GM19395 (cell line): ENCODE results near the gene LYPD4.

Experiments
- ATAC-seq: cut with Tn5 transposase; IDR thresholded peaks from one replicate; pipeline ENCODE4 v1.9.1; 2021; ENCODE audit warnings: mild to moderate bottlenecking, moderate library complexity; ENCODE audit not compliant: unreplicated experiment

Gene LYPD4

DNA sequence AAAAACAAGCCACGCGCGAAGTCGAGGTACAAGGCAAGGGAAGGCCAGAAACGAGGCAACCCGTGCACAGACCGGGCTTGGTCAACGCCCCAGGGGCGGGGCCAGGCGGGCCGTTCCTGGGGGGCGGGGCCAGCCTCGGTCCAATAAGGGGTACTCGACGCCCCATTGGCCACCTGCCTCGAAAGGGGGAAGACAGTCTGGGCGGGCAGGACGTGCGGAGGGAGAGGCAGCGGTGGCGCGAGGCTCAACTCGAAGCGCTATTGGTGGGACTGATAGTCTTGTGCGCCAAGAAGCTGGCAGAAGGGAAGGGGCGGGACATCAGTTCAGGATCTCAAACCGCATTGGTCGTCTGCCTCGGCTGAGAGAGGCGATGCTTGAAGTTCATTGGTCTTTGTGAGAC, at the start of gene LYPD4:
Gene LYPD4 (minus strand): TSS at position 83 of the 400 bp plus-strand sequence. CDS start 5,398 bp downstream, outside the sequence.
- no peak for ATAC-seq

DNA sequence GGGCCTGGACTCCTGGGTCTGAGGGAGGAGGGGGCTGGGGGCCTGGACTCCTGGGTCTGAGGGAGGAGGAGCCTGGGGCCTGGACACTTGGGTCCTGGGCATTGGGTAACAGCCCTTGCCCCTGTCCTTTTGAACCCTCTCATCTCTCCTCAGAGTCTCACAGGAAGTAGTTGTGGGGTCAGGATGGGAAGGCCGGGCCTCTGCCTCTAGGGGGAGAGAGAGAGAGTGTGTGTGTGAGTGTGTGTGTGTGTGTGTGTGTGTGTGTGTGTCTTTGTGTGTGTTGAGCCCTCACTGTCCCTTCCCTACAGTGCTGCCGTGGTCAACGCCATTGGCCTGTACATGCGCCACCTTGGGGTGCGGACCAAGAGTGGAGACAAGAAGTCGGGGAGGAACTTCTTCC, 49.4 kb upstream of the LYPD4 start:
- ATAC-seq: no peak

DNA sequence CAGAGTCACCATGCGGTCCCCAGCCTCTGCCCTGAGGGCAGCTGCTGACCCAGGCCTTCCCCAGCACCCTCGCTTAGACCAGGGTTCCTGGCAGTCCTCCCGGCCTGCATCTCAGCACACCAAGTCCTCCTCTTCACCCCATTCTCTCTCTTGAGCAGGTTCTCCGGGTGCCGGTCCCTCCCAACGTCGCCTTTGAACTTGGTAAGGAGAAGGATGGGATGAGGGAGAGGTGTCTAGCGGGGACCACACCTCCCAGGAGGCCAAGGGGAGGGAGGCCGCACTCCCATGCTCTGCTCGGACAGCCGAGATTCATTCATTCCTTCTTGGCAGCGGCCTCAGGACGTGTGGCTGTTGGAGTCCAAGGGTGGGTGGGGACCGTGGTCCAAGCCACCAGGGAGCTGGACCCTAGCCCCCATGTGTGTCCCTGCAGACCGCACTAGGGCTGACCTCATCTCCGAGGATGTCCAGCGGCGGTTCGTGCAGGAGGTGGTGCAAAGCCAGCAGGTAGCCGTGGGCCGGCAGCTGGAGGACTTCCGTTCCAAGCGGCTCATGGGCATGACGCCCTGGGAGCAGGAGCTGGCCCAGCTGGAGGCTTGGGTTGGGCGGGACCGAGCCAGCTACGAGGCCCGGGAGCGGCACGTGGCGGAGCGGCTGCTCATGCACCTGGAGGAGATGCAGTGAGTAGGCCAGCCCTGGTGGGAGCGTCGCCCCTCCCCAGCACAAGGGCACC, 47.9 kb upstream of the LYPD4 start:
- ATAC-seq: no peak

DNA sequence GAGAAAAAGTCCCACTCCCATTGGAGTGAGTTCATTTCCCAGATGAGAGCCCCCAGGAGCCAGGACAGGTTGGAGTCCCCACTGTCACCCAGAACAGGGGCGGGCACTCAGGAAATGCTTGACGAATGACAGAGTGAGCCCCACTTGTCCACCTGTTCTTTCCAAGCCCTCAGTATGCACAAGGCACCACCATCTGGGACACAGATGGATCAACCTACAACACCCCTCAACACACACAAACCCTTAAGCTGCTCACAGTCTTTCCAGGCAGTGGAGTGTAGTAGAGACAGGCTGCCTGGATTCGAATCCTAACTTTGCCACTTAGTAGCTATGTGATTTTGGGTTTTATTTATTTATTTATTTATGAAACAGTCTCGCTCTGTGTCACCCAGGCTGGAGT, 46.5 kb upstream of the LYPD4 start:
- no peak for ATAC-seq

GRCh38 chr19:41889896-41890295, 45.4 kb upstream of the LYPD4 start:
- no peak for ATAC-seq

- no peak for ATAC-seq
Measured at GRCh38 chr19:41888926-41889325, 44.4 kb upstream of the LYPD4 start.

DNA sequence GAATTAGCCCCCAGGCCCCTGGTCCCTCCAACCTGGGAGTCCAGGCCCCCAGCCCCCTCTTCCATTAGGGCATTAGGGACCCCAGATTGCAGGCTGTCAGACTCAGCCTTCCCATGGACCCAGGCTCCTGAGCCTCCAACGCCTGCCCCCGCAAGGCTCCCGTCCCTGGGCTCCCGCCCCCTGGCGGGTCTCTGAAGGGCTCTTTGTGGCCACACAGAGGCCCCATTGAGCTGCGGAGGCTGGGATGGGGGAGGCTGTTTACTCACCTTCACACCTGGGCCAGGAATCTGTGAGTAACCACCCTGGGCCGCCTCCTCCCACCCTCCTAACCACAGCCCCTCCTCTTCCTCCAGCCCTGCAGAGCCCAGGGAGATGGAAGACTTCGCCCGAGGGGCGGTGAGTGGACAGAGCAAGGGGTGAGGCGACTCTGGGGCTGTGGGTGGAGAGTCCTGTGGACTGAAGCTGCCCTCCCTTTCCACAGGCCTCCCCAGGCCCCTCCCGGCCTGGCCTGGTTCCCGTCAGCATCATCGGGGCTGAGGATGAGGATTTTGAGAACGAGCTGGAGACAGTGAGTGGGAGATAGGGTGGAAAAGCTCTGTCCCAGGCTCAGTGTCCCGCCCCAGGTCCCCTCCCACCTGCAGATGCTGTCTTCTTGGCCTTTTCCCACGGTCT, 43.4 kb upstream of the LYPD4 start:
- no peak for ATAC-seq

GRCh38 chr19:41886761-41887710, 42.6 kb upstream of the LYPD4 start:
- no peak for ATAC-seq

- ATAC-seq: peak; percentile 72
Measured at GRCh38 chr19:41883821-41884733, 39.6 kb upstream of the LYPD4 start.

DNA sequence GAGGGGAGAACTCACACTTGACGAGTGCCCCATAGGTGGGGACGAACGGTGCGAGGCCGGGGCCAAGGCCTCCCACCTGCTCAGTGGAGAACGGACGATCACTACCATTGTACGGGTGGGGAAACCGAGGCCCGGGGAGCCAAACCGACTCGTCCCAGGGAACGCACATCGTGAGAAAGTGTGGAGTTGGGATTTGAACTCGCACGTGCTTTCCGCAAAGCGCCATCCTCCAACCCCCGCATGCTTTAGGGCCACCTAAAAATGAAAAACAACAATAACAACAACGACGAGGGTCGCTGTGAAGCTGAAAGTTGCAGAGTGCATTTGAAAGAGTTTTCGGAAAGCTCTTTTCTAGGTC, 39.0 kb upstream of the LYPD4 start:
- no peak for ATAC-seq

- no peak for ATAC-seq
Measured at GRCh38 chr19:41882568-41883462, 38.3 kb upstream of the LYPD4 start, which contains the start of gene ARHGEF1. Gene ARHGEF1 (plus strand): TSS chr19:41883184. CDS start chr19:41888083, 4,899 bp downstream.

DNA sequence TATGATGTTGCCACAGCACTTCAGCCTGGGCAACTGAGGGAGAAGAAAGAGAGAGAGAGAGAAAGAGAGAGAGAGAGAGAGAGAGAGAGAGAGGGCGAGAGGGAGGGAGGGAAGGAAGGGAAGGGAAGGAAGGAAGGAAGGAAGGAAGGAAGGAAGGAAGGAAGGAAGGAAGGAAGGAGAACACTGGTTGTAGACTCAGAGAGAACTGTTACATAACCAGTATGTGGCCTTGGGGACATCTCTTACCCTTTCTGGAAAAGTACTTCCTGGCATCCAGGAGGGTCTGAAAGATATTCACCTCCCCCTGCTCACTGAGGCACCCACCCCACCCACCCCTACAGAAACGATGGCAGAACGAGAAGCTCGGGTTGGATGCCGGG, 35.8 kb upstream of the LYPD4 start:
- ATAC-seq: no peak

DNA sequence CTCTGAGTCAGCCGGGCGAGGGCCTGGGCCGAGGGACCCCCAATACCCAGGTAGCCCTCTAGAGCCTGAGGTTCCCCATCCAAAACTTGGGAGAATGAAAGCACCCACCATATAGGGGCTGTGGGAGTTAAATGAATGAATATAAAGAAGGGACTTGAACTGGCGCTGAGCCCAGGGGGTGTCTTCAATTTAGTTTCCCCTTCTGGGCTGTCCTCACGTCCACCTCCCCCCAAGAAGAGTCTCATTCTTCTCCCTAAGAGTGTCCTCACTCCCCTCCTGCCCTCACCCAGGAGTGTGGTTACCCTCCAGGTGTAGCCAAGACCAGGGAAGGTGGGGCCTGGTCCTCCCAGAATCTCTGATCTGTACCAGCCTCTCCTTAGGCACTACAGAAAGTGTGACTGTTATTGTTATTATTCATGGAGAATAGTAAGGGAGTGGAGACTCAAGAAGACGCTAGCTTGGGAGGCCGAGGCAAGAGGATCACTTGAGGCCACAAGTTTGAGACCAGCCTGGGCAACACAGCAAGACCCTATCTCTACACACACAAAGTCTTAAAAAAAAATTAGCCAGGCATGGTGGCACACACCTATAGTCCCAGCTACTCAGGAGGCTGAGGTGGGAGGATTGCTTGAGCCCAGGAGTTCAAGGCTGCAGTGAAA, 35.3 kb upstream of the LYPD4 start:
- no peak for ATAC-seq

- no peak for ATAC-seq
Measured at GRCh38 chr19:41879080-41879479, 34.6 kb upstream of the LYPD4 start.

GRCh38 chr19:41877916-41878905, 33.7 kb upstream of the LYPD4 start:
- no peak for ATAC-seq

- peak; percentile 52 for ATAC-seq
Measured at GRCh38 chr19:41876847-41877832, 32.7 kb upstream of the LYPD4 start, which contains the start of gene CD79A. Gene CD79A (plus strand): TSS chr19:41877279. CDS start chr19:41877305, 26 bp downstream.
